Fibroblast of mammary gland (primary cell): ENCODE data around the gene DGAT2.

ENCODE experiments used
- DNase-seq: peaks from one replicate; pipeline ENCODE4 v3.0.0-alpha.2; 2010; ENCODE audit warnings: low read depth
- H3K4me3 ChIP-seq: 2 replicates; pipeline ENCODE4 v1.5.1; 2011; ENCODE audit warnings: low read depth, mild to moderate bottlenecking, low read length, moderate library complexity; ENCODE audit not compliant: control insufficient read depth
- CTCF ChIP-seq: conservative IDR thresholded peaks from 2 replicates; pipeline ENCODE4 v1.5.1; 2011; ENCODE audit warnings: low read depth, low read length, inconsistent platforms; ENCODE audit not compliant: control insufficient read depth, insufficient read depth

Gene DGAT2

GRCh38 chr11:75783416-75784084 is 15.0 kb downstream of the DGAT2 start:
- TF ChIP-seq CTCF = no peak
- DNase-seq = no peak
- no peak overlapping the region for H3K4me3 ChIP-seq

- no peak for TF ChIP-seq CTCF
- no peak for DNase-seq
- no peak overlapping the region for H3K4me3 ChIP-seq
Observed at GRCh38 chr11:75784085-75784478, 15.5 kb downstream of the DGAT2 start.

- no peak for TF ChIP-seq CTCF
- no peak overlapping the region for H3K4me3 ChIP-seq
- DNase-seq = no peak
Observed at GRCh38 chr11:75784506-75784905, 15.9 kb downstream of the DGAT2 start.

- DNase-seq = no peak
- no peak overlapping the region for H3K4me3 ChIP-seq
- TF ChIP-seq CTCF = no peak
Observed at GRCh38 chr11:75785187-75785586, 16.6 kb downstream of the DGAT2 start.

- DNase-seq = no peak
- H3K4me3 ChIP-seq = no peak overlapping the region
- TF ChIP-seq CTCF = no peak
Observed at GRCh38 chr11:75786101-75786736, 17.6 kb downstream of the DGAT2 start.

GRCh38 chr11:75789521-75789920 is 20.9 kb downstream of the DGAT2 start:
- TF ChIP-seq CTCF = no peak
- H3K4me3 ChIP-seq = no peak overlapping the region
- DNase-seq = no peak
